GM18909 (cell line): ENCODE results near the gene S100A13.
"Not testable (repeated sequence)": the region's sequence is repeated elsewhere in the genome, so short reads cannot be mapped to it uniquely, and the experiment has no call there.

Experiments
- ATAC-seq: cut with Tn5 transposase; IDR thresholded peaks from one replicate; pipeline ENCODE4 v1.9.1; 2021; ENCODE audit warnings: mild to moderate bottlenecking; ENCODE audit not compliant: unreplicated experiment, poor library complexity

The S100A13 gene

GRCh38 chr1:153577138-153577537, 50.2 kb downstream of the S100A13 start:
- ATAC-seq: no peak

- not testable (repeated sequence) for ATAC-seq
These were observed 51.8 kb downstream of the S100A13 start for GRCh38 chr1:153575497-153575896.

- ATAC-seq: not testable (repeated sequence)
These were observed 52.2 kb downstream of the S100A13 start for GRCh38 chr1:153575081-153575491.

- ATAC-seq: no peak
These were observed 54.0 kb downstream of the S100A13 start for GRCh38 chr1:153573351-153573750.

- ATAC-seq: no peak
These were observed 54.7 kb downstream of the S100A13 start for GRCh38 chr1:153572569-153573015.

- ATAC-seq: no peak
These were observed 55.6 kb downstream of the S100A13 start for GRCh38 chr1:153571706-153572105.

GRCh38 chr1:153570874-153571273, 56.4 kb downstream of the S100A13 start:
- ATAC-seq: no peak

GRCh38 chr1:153569465-153569864, 57.8 kb downstream of the S100A13 start:
- no peak for ATAC-seq
